ENCODE measurements around the gene PPIL1. TPM values are rescaled to one million over a fixed set of nuclear protein-coding genes. Genes with fewer than 3 reads are reported as not detected.

Gene PPIL1
- polyA plus RNA-seq, 1 experiment, result 23.4 TPM

GRCh38 chr6:36850021-36850420 is 24.6 kb downstream of the PPIL1 start:
- DNase-seq (ENCODE audit: low read depth), result no peak
- TF ChIP-seq, protein P1, sequence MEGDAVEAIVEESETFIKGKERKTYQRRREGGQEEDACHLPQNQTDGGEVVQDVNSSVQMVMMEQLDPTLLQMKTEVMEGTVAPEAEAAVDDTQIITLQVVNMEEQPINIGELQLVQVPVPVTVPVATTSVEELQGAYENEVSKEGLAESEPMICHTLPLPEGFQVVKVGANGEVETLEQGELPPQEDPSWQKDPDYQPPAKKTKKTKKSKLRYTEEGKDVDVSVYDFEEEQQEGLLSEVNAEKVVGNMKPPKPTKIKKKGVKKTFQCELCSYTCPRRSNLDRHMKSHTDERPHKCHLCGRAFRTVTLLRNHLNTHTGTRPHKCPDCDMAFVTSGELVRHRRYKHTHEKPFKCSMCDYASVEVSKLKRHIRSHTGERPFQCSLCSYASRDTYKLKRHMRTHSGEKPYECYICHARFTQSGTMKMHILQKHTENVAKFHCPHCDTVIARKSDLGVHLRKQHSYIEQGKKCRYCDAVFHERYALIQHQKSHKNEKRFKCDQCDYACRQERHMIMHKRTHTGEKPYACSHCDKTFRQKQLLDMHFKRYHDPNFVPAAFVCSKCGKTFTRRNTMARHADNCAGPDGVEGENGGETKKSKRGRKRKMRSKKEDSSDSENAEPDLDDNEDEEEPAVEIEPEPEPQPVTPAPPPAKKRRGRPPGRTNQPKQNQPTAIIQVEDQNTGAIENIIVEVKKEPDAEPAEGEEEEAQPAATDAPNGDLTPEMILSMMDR (IDR thresholded peaks at IDR 0.05; ENCODE audit: insufficient read depth, low read depth, low read length), result no peak
- Histone ChIP-seq H3K27me3 (ENCODE audit: control insufficient read depth, insufficient read depth, low read length) (peaks cover 2% of the 10 kb centered on the region; the same call in 1 of the 2 replicates), H3K4me3 (ENCODE audit: low read depth, low read length) (no peak overlapping the region), H3K36me3 (ENCODE audit: control insufficient read depth, insufficient read depth, low read length) (no peaks in the 10 kb centered on the region)
- CTCF ChIA-PET, result interaction anchor here (0.6 to 7.9 kb wide), 12 partner anchors 9 to 687 kb away, joined by 3 to 194 read pairs (median 6); no protein-coding TSS in a partner anchor
- POLR2A ChIA-PET, result no interaction called here

DNA sequence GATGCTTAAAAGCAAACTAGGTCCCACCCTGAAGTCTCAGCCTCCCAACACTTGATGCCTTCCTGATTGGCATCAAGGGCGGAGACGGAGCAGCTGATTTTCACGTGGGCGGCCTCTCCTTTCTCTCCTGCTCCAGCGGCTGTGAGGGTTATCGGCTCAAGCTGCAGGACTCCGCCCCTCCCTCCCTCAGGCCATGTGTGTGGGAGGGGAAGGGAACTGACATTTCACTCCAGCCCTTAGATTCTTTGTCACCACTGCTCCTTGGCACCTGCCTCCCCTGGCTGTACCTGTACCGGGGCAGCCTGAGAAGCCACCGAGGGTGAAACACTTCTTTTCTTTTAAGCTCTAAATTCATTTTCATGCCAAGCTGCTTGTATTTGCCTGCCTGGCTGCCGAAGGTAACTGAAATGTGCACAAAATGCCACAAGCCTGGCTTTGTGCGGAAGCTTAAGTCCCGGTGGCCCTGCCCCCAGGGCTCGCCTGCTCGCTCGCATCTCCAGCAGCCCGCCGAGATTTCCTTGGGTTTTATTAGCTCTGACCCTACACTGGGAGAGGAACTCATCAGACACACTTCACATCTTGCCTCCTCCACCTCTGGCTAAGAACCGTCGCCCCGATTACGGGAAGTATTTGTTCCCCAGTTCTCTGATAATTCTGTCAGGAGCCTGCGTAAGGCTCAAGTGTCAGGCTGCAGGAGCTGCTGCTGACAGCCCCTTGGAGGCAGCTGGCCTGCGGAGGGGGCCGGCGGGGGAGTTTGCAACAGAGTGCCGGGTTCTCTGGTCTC is 25.8 kb downstream of the PPIL1 start:
- Histone ChIP-seq H3K27me3 (ENCODE audit: control insufficient read depth, insufficient read depth, low read length) (peaks cover 2% of the 10 kb centered on the region; the same call in 1 of the 2 replicates), H3K36me3 (ENCODE audit: control insufficient read depth, insufficient read depth, low read length) (no peaks in the 10 kb centered on the region), H3K4me3 (ENCODE audit: low read depth, low read length) (no peak overlapping the region)
- POLR2A ChIA-PET, result no interaction called here
- no peak for DNase-seq (ENCODE audit: low read depth)
- CTCF ChIA-PET, result interaction anchor here (0.8 to 7.9 kb wide), 9 partner anchors 8 to 173 kb away, joined by 3 to 194 read pairs (median 7); no protein-coding TSS in a partner anchor
- TF ChIP-seq, protein P1 (IDR thresholded peaks at IDR 0.05; ENCODE audit: insufficient read depth, low read depth, low read length), result no peak

- H3K4me3 ChIP-seq (ENCODE audit: low read depth, low read length), result no peak overlapping the region
- ChIA-PET CTCF (interaction anchor here (0.8 to 7.9 kb wide), 4 partner anchors 31 to 170 kb away, joined by 3 to 194 read pairs (median 6); no protein-coding TSS in a partner anchor), POLR2A (no interaction called here)
- TF ChIP-seq, protein P1 (IDR thresholded peaks at IDR 0.05; ENCODE audit: insufficient read depth, low read depth, low read length), result no peak
- H3K27me3 ChIP-seq (ENCODE audit: control insufficient read depth, insufficient read depth, low read length), result peaks cover 2% of the 10 kb centered on the region; the same call in 1 of the 2 replicates
- no peak for DNase-seq (ENCODE audit: low read depth)
- H3K36me3 ChIP-seq (ENCODE audit: control insufficient read depth, insufficient read depth, low read length), result no peaks in the 10 kb centered on the region
These were observed 26.6 kb downstream of the PPIL1 start for GRCh38 chr6:36847991-36848390.

DNA sequence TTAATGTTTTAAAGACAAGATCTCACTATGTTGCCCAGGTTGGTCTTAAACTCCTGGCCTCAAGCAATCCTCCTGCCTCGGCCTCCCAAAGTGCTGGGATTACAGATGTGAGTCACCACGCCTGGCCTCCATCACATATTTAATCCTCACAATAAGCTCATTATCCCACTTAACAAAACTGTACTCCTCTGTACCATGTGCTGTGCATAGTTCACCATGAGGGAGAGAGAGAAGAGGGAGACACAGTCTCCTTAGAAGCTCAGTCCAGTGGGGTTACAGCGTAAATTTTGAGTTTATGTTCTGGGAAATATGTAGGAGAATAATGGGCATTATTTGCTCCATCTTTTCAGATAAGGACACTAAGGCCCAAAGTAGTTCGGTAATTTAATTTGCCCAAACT is 27.5 kb downstream of the PPIL1 start:
- CTCF ChIA-PET, result interaction anchor here (0.9 to 7.9 kb wide), 2 partner anchors 79 to 94 kb away, joined by 3 to 194 read pairs; no protein-coding TSS in a partner anchor
- Histone ChIP-seq H3K27me3 (ENCODE audit: control insufficient read depth, insufficient read depth, low read length) (peaks cover 2% of the 10 kb centered on the region; the same call in 1 of the 2 replicates), H3K36me3 (ENCODE audit: control insufficient read depth, insufficient read depth, low read length) (no peaks in the 10 kb centered on the region), H3K4me3 (ENCODE audit: low read depth, low read length) (no peak overlapping the region)
- POLR2A ChIA-PET, result no interaction called here
- TF ChIP-seq, protein P1 (IDR thresholded peaks at IDR 0.05; ENCODE audit: insufficient read depth, low read depth, low read length), result no peak
- no peak for DNase-seq (ENCODE audit: low read depth)

DNA sequence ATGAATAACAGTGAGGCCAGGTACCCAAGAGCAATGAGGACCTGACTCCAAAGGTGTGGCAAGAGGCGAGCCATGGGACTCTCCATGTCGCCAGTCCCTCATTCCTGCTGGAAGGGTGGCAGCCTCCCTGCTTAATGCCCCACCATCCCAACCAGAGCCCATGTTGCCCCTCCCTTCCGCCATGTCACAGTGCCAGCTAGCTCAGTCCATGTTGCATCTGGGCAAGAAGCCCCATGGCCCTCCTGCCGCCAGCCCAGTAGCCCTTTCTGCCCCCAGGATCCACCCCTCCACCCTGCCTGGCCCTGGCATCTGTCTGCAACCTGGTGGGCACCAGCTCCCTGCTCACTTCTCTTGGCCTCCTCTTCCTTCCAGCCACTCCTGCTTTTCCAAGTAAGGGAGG is 29.4 kb downstream of the PPIL1 start:
- Histone ChIP-seq H3K36me3 (ENCODE audit: control insufficient read depth, insufficient read depth, low read length) (no peaks in the 10 kb centered on the region), H3K4me3 (ENCODE audit: low read depth, low read length) (no peak overlapping the region), H3K27me3 (ENCODE audit: control insufficient read depth, insufficient read depth, low read length) (peaks cover 2% of the 10 kb centered on the region; the same call in 1 of the 2 replicates)
- ChIA-PET POLR2A (no interaction called here), CTCF (interaction anchor here (2.3 kb wide), 1 partner anchor 79 kb away, joined by 6 read pairs; no protein-coding TSS in a partner anchor)
- TF ChIP-seq, protein P1 (IDR thresholded peaks at IDR 0.05; ENCODE audit: insufficient read depth, low read depth, low read length), result no peak
- no peak for DNase-seq (ENCODE audit: low read depth)

Measured in BJ (cell line).